GM21447 (cell line): ENCODE results near the gene NMUR1.
A peak's percentile ranks its signal among the peaks of the same experiment; 100 is the strongest.

Source experiments
- ATAC-seq: cut with Tn5 transposase; IDR thresholded peaks from one replicate; pipeline ENCODE4 v1.9.1; 2021; ENCODE audit not compliant: unreplicated experiment

The NMUR1 gene

DNA sequence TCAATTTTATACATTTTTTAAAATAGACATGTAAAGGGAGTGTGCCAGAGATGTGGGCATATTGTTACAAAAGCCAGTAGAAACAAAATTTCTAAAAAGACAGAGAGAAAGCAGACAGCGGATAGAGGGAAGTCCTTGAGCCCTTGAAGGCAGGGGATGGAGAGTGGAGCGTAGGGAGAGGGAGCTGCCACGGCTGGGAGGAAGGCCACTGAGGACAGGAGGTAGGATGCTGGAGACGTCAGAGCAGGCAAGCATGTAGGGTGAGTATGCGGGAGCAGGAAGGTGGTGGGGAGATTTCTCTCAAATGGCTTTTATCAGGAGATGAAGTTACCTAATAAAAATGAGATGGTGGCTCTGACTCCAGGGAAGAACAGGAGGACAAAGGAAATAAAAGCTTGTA is 41.9 kb downstream of the NMUR1 start:
- no peak for ATAC-seq

DNA sequence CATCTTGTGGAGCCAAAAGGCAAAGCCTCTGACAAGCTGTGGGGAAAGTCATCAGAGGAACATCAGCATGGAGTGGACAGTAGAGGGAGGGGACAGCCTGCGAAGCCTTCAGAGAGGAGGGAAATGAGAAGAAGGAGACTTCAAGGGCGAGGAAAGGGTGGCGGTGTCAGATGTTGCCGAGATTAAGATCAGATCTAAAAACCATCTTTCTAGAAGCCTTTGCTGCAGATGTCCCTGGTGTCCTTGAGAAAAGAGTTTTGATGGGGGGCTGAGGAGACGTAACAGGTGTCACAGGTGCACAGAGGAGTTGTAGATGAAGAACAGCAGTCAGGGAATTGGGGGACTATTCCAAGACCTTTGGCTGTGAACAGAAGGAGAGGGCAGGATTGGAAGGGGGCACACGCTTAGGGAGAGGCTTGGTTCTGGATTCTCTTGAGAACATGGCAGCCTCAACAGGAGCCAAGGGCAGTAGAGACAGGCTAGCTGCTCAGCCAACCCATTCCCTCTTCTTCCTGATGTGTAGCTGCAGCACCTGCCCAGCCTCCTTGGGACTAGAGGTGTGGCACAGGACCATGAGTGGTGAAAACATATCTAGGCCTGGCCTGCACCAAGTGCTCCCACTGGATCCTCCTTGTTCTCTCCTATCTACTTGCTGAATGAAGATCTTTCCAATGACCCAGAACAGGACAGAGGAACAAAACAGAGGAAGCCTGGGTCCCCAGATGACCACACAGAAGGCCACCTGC is 43.2 kb downstream of the NMUR1 start:
- no peak for ATAC-seq

DNA sequence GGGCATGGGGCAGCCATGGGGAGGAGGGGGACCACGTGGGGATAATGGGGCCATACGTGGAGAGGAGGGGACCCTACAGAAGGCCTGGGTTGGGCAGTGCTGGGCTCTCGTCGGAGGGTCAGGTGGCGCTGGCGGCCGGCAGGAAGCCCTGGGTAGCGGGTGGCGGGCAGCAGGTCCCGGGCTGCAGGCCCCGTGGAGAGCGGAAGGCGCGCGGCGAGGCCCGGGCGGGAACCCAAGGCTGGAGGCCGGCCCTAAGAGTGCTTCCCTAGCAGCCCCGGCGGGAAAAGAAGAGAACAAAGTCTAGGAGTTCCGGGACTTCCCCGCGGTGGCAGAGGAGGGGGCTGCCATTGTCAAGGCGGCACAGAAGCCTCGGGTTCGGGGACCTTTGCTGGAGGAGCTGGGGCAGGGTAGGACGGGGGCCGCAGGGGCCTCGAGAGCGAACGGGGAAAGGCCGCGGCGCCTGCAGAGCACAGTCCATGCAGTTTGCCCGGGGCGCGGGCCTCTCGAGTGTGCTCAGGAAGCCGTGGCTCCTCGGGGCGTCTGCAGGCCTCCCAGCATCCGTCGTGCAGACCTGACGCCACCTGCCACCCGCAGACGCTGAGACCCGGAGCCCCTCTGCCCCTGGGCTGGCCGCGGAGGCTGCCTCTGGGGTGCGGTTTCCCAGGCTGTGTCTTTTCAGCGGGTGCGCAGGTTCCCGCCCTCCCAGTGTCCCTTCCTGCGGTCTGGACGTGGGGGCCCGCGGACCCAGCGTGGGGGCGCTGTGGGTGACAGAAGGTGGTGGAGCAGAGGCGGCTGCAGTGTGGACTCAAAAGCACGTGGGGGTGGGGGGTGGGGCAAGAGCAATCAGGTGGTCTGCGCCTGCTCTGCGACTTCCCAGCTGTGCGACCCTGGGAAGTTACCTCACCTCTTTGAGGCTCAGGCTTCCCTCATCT is 46.6 kb downstream of the NMUR1 start:
- peak; percentile 34 for ATAC-seq

DNA sequence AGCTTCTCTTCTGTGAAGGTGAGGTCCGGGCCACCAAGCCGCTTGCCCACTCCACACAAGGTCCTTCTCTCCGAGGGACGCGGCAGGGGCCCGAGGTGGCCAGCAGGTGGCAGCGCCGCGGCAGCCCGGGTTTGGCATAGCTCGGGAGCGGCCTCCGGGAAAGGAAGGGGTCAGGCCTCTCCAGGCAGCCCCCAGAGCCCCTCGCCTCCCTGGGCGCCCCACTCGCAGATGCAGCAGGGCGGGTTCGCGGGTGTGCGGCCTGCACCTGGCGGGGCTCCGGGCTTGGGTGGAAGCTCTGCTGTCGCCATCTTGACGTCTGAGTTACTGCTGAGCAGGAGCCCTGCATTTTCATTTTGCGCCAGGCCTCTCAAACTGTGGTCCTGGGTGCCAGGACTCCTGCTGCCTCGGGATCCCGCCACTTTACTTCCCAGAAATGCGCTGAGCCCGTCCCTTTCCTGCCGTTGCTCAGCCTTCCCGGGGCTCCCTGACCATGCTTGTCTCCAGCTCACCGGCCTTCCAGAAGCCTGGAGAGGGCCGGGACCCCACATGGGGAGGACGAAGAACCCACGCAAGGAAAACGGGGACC is 47.3 kb downstream of the NMUR1 start:
- ATAC-seq: peak; percentile 85

DNA sequence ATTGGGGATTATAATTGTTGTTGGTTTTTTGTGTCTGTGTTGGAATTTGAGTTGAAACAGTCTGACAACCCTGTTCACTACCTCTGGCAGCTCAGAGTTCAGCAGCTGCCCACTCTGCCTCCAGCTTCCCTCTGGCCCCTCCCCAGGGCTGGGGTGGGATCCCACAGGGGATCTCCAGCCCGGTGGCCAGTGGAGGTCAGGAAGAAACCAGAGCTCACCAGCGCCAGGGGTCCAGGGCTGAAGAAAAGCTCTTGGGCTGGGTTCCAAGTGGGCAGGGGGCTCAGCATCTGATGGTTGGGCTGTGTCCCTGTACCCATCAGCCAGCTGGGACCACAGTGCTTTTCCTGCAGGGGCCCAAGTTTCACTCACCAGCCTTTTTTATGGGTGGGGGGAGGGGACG is 49.5 kb downstream of the NMUR1 start:
- no peak for ATAC-seq

DNA sequence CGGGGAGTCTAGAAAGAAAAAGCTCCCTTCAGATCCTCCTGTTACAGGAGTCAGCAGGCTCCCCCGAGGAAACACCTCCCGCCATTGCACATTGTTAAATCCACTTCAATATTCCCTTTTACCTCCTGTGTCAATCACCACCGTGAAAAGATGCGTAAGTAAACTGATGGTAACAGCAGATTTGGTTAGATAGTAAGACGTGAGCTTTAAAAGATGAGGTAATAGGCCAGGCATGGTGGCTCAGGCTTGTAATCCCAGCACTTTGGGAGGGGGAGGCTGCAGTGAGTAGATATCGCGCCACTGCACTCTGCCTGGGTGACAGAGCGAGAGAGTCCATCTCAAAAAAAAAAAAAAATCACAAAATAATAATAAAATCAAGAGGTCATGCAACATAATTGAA is 50.8 kb downstream of the NMUR1 start:
- no peak for ATAC-seq

DNA sequence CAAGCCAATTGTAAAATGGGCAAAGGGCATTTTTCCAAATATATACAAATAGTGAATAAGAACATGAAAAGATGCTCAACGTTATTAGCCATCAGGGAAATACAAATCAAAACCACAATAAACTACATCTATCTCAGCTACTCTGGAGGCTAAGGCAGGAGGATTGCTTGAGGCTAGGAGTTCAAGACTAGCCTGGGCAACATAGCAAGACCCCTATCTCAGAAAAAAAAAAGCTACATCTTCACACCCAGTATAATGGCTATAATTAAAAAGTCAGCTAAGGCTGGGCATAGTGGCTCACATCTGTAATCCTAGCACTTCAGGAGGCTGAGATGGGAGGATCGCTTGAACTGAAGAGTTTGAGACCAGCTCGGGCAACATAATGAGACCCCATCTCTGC is 53.3 kb downstream of the NMUR1 start:
- ATAC-seq: no peak

DNA sequence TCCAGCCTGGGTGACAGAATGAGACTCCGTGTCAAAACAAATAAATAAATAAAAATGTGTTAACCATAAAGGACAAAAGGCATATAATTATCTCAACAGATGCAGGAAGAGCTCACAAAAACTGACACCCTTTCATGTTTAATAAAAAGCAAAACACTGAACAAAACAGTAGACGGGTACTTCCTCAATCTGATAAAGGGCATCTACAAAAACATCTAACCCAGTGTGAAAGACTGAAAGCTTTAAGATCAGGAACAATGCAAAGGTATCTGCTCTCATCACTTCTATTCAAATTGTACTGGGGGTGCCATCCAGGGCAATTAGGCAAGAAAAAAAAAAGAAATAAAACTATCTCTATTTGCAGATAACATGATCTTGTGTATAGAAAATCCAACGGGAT is 54.3 kb downstream of the NMUR1 start:
- no peak for ATAC-seq
